SK-N-SH treated with all-trans-retinoic acid at 6 μM for 48 hours (cell line): ENCODE measurements around the gene ZNF700.
A peak's percentile ranks its signal among the peaks of the same experiment; 100 is the strongest.
"Not testable (repeated sequence)": the region's sequence is repeated elsewhere in the genome, so short reads cannot be mapped to it uniquely, and the experiment has no call there.

Source experiments
- ATAC-seq: fragments of 200-7000 bp; cut with Tn5 transposase; 3 replicates; pipeline ENCODE4 v1.9.1; 2020; ENCODE audit warnings: mild to moderate bottlenecking, moderate library complexity
- ARNTL ChIP-seq: fragments of 450-650 bp; formaldehyde crosslinking; IDR thresholded peaks from 2 replicates; pipeline ENCODE4 v1.5.0; 2020; ENCODE audit warnings: low read depth, mild to moderate bottlenecking, moderate library complexity, borderline replicate concordance
- BACH2 ChIP-seq: fragments of 250-450 bp; sonication (Bioruptor Pico); IDR thresholded peaks from 2 replicates; pipeline ENCODE4 v1.9.0; 2021; ENCODE audit warnings: mild to moderate bottlenecking, borderline replicate concordance
- CSDC2 ChIP-seq: fragments of 250-450 bp; sonication (Bioruptor Pico); IDR thresholded peaks from 2 replicates; pipeline ENCODE4 v1.5.0; 2020; ENCODE audit warnings: mild to moderate bottlenecking, moderate library complexity
- ESRRG ChIP-seq: fragments of 250-450 bp; sonication (Bioruptor Pico); IDR thresholded peaks from 2 replicates; pipeline ENCODE4 v1.6.1; 2021; ENCODE audit warnings: mild to moderate bottlenecking
- GLIS3 ChIP-seq: fragments of 250-450 bp; sonication (Bioruptor Pico); IDR thresholded peaks from 2 replicates; pipeline ENCODE4 v1.5.0; 2020; ENCODE audit warnings: mild to moderate bottlenecking, moderate library complexity
- OSR1 ChIP-seq: fragments of 250-450 bp; sonication (Bioruptor Pico); IDR thresholded peaks from 2 replicates; pipeline ENCODE4 v1.8.0; 2022; ENCODE audit warnings: moderate library complexity, mild to moderate bottlenecking, inconsistent platforms
- PPARA ChIP-seq: fragments of 250-450 bp; sonication (Bioruptor Pico); IDR thresholded peaks from 2 replicates; pipeline ENCODE4 v1.5.0; 2020; ENCODE audit warnings: mild to moderate bottlenecking, borderline replicate concordance
- RARB ChIP-seq: fragments of 250-450 bp; sonication (Bioruptor Pico); IDR thresholded peaks from 2 replicates; pipeline ENCODE4 v1.8.0; 2021; ENCODE audit warnings: mild to moderate bottlenecking, moderate library complexity
- SNAI2 ChIP-seq: fragments of 250-450 bp; sonication (Bioruptor Pico); IDR thresholded peaks from 2 replicates; pipeline ENCODE4 v1.5.0; 2020; ENCODE audit warnings: mild to moderate bottlenecking, moderate library complexity
- TOX ChIP-seq: fragments of 250-450 bp; sonication (Bioruptor Pico); IDR thresholded peaks from 2 replicates; pipeline ENCODE4 v1.8.0; 2021; ENCODE audit warnings: mild to moderate bottlenecking, moderate library complexity, borderline replicate concordance
- ZC3H10 ChIP-seq: fragments of 250-450 bp; sonication (Bioruptor Pico); IDR thresholded peaks from 2 replicates; pipeline ENCODE4 v1.5.1; 2021; ENCODE audit warnings: mild to moderate bottlenecking, moderate library complexity
- ZFP3 ChIP-seq: fragments of 250-450 bp; sonication (Bioruptor Pico); IDR thresholded peaks from 2 replicates; pipeline ENCODE4 v1.5.0; 2020; ENCODE audit warnings: mild to moderate bottlenecking, moderate library complexity
- ZNF565 ChIP-seq: fragments of 450-650 bp; formaldehyde crosslinking; conservative IDR thresholded peaks from 2 replicates; pipeline ENCODE4 v1.5.0; 2020; ENCODE audit warnings: low read depth, mild to moderate bottlenecking, moderate library complexity
- ZNF70 ChIP-seq: fragments of 450-650 bp; formaldehyde crosslinking; IDR thresholded peaks from 2 replicates; pipeline ENCODE4 v1.5.0; 2020; ENCODE audit warnings: mild to moderate bottlenecking, moderate library complexity
- ZNF8 ChIP-seq: fragments of 450-650 bp; formaldehyde crosslinking; IDR thresholded peaks from 2 replicates; pipeline ENCODE4 v1.5.0; 2020; ENCODE audit warnings: mild to moderate bottlenecking, moderate library complexity
- TF ChIP-seq, protein P1 (sequence below): fragments of 250-450 bp; sonication (Bioruptor Pico); IDR thresholded peaks from 2 replicates; pipeline ENCODE4 v1.5.1; 2021; ENCODE audit warnings: mild to moderate bottlenecking, moderate library complexity
- TF ChIP-seq, protein P2 (sequence below): fragments of 250-450 bp; sonication (Bioruptor Pico); IDR thresholded peaks from 2 replicates; pipeline ENCODE4 v1.5.1; 2020; ENCODE audit warnings: low read depth, mild to moderate bottlenecking, moderate library complexity
- TF ChIP-seq, protein P3 (sequence below): fragments of 250-450 bp; sonication (Bioruptor Pico); IDR thresholded peaks from 2 replicates; pipeline ENCODE4 v1.5.0; 2020; ENCODE audit warnings: mild to moderate bottlenecking, moderate library complexity

The ZNF700 gene

DNA sequence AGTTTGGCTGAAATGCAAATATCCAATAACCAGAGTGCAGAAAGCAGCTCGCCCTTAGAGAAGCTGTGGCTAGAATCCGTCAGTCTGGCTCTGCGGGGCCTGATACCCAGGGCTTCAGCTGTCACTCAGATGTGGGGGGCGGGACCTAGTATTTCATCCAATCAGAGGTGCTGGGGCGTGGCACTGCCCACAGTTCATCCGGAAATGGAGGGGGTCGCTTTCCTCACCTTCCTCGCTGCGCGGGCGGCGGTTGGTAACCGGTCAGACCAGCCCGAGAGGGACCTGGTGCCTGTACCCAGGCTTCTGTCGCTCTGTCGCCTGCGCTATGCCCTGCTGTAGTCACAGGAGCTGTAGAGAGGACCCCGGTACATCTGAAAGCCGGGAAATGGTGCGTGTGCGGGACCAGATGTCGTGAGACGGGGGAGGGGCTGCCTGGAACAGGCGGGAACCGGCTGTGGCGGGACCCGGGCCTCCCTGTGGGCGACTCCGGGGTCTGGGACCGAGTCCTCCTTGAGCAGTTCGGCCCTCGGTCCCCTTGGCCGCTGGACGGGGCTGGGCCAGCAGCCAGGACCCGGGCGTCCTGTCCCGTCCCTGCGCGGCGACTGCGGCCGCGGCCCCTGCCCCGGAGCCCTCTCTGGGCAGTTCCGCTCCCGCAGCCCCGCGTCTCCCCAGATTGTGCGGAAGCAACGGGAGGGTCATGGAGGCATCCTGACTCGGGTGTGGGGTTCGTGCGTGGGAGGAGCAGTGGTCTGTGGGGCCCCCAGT is at the start of gene ZNF700:
ZNF700 (plus strand) TSS at position 222 of the 765 bp plus-strand sequence; CDS start at position 326, 104 bp downstream.
- TF ChIP-seq ARNTL = no peak
- TF ChIP-seq, protein P1, sequence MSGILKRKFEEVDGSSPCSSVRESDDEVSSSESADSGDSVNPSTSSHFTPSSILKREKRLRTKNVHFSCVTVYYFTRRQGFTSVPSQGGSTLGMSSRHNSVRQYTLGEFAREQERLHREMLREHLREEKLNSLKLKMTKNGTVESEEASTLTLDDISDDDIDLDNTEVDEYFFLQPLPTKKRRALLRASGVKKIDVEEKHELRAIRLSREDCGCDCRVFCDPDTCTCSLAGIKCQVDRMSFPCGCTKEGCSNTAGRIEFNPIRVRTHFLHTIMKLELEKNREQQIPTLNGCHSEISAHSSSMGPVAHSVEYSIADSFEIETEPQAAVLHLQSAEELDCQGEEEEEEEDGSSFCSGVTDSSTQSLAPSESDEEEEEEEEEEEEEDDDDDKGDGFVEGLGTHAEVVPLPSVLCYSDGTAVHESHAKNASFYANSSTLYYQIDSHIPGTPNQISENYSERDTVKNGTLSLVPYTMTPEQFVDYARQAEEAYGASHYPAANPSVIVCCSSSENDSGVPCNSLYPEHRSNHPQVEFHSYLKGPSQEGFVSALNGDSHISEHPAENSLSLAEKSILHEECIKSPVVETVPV (CRISPR knock-in tag) = no peak
- TF ChIP-seq SNAI2 (CRISPR knock-in tag) = no peak
- no peak for TF ChIP-seq ZFP3 (CRISPR knock-in tag)
- TF ChIP-seq CSDC2 = no peak
- no peak for TF ChIP-seq ZC3H10
- no peak for TF ChIP-seq TOX (CRISPR knock-in tag)
- no peak for TF ChIP-seq BACH2
- TF ChIP-seq PPARA (CRISPR knock-in tag) = no peak
- ATAC-seq = peak; percentile 96

DNA sequence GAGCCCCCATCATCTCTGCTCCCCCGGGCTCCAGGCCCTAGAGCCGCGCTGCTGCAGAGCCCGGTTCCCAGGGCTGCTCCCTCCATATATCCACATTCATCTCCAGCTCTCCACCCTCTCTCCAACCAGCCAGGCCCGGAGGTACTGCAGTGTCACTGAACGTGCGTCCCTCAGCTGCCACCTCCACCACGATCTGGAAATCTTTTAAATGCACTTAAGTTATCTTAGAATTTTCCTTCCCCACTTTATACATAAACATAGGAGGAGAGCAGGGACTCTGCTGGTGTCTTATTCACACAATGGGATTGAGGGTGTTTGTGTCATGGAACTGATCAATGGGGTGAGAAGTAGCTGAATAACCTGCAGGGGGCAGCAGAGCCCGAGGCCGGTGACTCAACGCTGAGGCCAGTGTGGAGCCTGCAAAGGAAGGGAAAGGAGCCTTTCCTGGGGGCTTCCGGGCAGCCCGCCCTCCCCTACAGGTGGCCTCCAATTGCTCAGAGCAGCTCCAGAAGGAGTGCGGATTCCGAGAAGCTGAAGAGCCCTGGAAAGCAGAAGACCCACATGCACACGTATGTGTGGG is 45.1 kb upstream of the ZNF700 start:
- not testable (repeated sequence) for ATAC-seq

DNA sequence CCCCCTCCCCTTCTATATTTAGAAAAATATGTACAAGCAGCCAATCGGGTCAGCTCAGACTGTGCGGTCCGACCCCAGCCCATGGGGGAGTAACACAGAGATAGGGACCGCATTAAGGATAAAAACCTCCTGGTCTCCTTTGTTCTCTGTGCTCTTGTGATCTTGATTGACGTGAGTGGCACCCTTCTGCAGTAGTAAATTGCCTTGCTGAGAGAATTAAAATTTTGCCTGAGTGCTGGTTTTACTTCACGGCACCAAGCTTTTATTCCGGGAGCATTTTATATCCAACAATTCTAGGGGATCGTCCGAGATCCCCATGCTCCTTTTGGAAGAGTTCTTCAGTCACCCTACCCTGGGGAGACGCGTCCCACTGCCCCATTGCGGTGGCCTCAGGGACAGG is 44.3 kb upstream of the ZNF700 start:
- ATAC-seq = no peak
- TF ChIP-seq, protein P2, sequence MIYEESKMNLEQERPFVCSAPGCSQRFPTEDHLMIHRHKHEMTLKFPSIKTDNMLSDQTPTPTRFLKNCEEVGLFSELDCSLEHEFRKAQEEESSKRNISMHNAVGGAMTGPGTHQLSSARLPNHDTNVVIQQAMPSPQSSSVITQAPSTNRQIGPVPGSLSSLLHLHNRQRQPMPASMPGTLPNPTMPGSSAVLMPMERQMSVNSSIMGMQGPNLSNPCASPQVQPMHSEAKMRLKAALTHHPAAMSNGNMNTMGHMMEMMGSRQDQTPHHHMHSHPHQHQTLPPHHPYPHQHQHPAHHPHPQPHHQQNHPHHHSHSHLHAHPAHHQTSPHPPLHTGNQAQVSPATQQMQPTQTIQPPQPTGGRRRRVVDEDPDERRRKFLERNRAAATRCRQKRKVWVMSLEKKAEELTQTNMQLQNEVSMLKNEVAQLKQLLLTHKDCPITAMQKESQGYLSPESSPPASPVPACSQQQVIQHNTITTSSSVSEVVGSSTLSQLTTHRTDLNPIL (CRISPR knock-in tag) = no peak
- TF ChIP-seq, protein P3, sequence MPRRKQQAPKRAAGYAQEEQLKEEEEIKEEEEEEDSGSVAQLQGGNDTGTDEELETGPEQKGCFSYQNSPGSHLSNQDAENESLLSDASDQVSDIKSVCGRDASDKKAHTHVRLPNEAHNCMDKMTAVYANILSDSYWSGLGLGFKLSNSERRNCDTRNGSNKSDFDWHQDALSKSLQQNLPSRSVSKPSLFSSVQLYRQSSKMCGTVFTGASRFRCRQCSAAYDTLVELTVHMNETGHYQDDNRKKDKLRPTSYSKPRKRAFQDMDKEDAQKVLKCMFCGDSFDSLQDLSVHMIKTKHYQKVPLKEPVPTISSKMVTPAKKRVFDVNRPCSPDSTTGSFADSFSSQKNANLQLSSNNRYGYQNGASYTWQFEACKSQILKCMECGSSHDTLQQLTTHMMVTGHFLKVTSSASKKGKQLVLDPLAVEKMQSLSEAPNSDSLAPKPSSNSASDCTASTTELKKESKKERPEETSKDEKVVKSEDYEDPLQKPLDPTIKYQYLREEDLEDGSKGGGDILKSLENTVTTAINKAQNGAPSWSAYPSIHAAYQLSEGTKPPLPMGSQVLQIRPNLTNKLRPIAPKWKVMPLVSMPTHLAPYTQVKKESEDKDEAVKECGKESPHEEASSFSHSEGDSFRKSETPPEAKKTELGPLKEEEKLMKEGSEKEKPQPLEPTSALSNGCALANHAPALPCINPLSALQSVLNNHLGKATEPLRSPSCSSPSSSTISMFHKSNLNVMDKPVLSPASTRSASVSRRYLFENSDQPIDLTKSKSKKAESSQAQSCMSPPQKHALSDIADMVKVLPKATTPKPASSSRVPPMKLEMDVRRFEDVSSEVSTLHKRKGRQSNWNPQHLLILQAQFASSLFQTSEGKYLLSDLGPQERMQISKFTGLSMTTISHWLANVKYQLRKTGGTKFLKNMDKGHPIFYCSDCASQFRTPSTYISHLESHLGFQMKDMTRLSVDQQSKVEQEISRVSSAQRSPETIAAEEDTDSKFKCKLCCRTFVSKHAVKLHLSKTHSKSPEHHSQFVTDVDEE = no peak
- TF ChIP-seq RARB (no peak), ZNF8 (CRISPR knock-in tag) (no peak), ARNTL (no peak), ZFP3 (CRISPR knock-in tag) (no peak), OSR1 (CRISPR knock-in tag) (no peak), ESRRG (CRISPR knock-in tag) (no peak), GLIS3 (CRISPR knock-in tag) (no peak), CSDC2 (no peak), SNAI2 (CRISPR knock-in tag) (no peak), TOX (CRISPR knock-in tag) (no peak), ZC3H10 (no peak)
- TF ChIP-seq, all 23 proteins: peak for 0

DNA sequence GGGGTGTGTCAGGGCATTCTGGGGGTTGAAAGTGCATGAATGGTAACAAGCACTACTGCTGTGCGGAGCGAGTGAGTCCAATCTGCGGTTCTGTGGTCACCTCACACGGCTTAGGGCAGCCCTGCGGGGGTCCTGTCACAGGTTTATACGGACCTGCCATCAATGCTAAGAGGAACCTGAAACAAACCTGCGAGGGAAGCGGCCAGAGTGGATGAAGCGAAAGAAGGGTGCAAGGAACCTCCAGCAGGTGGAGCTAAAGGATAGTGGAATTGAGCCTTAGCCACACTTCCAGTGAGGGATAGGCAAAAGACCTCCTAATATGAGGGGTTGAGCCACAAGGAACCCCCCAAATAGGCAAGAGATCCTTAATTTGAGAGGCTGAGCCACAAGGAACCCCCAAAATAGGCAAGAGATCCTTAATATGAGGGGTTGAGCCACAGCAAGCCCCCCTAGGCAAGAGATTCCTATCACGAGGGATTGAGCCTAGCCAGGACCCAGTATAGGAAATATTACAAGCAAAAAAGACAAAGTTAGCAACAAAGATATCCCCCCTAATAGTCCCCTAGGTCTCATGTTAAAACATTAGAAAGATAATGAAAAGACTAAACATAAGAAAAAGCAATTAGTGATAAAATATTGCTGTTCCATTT is 43.6 kb upstream of the ZNF700 start:
- TF ChIP-seq ZNF70 (CRISPR knock-in tag) = no peak
- TF ChIP-seq ESRRG (CRISPR knock-in tag) = no peak
- no peak for TF ChIP-seq ZNF565 (CRISPR knock-in tag)
- TF ChIP-seq ZFP3 (CRISPR knock-in tag) = no peak
- TF ChIP-seq RARB = no peak
- TF ChIP-seq CSDC2 = no peak
- TF ChIP-seq, protein P3 = no peak
- peak; percentile 70 for ATAC-seq
